ENCODE results near the gene VWA1. TPM values are rescaled to one million over a fixed set of nuclear protein-coding genes. Genes with fewer than 3 reads are reported as not detected.
A peak's percentile ranks its signal among the peaks of the same experiment; 100 is the strongest.

Gene VWA1
- total and polyA plus RNA-seq, 2 donors from 2014 or later: 103 to 116 TPM

DNA sequence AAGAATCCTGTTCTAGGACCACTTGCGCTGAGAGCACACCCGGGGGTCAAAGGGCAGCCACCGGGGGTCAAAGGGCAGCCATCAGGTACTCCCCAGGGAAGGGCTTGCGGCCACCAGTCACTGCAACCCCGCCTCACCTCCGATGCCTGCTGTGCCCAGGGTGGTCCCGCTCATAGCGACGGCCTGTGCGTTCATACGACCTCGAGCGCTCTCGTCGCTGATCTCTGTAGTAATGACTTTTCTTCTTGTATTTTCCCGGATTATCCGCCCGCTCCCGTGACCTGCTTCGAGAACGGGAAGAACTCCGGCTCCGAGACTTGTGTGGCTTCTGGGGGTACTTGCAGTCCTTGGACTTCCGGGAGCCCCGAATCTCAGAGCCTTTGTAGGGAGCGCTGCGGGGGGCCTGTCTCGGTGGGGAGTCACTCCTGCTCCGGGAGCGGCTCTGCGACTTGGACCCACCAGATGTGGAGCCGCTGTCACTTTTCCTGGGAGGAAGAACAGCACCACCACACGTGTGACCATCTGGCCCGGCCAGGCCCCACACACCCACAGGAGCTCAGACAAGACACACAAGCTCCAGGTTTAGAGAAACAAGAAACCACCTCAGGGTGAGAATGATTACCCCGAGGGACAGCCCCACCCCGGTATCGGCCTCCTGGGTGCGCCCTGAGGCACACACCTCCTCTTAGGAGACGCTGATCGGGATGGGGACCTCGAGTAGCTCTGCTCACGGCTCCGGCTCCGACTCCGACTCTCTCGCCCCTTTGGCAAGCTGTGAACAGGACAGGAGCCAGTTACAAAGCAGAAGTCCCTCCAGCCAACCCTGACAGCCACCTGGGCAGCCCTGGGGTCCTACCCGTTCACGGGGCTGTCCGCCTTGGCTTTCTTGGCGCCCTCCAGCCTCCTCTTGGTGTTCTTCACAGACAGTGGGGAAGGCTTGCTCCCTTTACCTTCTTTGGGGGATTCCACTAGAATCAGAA lies 48.1 kb upstream of the VWA1 start:
- H3K27me3 ChIP-seq (ENCODE audit: control insufficient read depth, insufficient read depth, low read length): no peaks in the 10 kb centered on the region
- intact Hi-C loops (cut with DNase I): no loop called here
- no peak for FAIRE-seq
- no peak overlapping the region for H3K4me3 ChIP-seq (ENCODE audit: low read length in 3 of 3)
- H3K36me3 ChIP-seq (ENCODE audit: control insufficient read depth in 2 of 3, insufficient read depth in 3 of 3, low read length in 3 of 3): peaks cover 11 to 53% (median 34%) of the 10 kb centered on the region in 3 donors
- peak in 1 of 5 donors; percentile 70 for DNase-seq
- H3K27ac ChIP-seq (ENCODE audit: low read depth in 2 of 2, low read length in 2 of 2): no peak overlapping the region
- H3K4me1 ChIP-seq (ENCODE audit: control insufficient read depth in 2 of 3, insufficient read depth in 2 of 3, low read depth in 1 of 3, low read length in 3 of 3): no peaks in the 10 kb centered on the region
- H3K9ac ChIP-seq (ENCODE audit: low read length in 3 of 3): no peak overlapping the region
- no peaks in the 10 kb centered on the region for H3K9me3 ChIP-seq (ENCODE audit: control insufficient read depth in 2 of 3, insufficient read depth in 1 of 3, low read length in 3 of 3)
- TF ChIP-seq, protein P1, sequence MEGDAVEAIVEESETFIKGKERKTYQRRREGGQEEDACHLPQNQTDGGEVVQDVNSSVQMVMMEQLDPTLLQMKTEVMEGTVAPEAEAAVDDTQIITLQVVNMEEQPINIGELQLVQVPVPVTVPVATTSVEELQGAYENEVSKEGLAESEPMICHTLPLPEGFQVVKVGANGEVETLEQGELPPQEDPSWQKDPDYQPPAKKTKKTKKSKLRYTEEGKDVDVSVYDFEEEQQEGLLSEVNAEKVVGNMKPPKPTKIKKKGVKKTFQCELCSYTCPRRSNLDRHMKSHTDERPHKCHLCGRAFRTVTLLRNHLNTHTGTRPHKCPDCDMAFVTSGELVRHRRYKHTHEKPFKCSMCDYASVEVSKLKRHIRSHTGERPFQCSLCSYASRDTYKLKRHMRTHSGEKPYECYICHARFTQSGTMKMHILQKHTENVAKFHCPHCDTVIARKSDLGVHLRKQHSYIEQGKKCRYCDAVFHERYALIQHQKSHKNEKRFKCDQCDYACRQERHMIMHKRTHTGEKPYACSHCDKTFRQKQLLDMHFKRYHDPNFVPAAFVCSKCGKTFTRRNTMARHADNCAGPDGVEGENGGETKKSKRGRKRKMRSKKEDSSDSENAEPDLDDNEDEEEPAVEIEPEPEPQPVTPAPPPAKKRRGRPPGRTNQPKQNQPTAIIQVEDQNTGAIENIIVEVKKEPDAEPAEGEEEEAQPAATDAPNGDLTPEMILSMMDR (IDR thresholded peaks at IDR 0.05; ENCODE audit: borderline replicate concordance, extremely low read depth, insufficient read depth): no peak

DNA sequence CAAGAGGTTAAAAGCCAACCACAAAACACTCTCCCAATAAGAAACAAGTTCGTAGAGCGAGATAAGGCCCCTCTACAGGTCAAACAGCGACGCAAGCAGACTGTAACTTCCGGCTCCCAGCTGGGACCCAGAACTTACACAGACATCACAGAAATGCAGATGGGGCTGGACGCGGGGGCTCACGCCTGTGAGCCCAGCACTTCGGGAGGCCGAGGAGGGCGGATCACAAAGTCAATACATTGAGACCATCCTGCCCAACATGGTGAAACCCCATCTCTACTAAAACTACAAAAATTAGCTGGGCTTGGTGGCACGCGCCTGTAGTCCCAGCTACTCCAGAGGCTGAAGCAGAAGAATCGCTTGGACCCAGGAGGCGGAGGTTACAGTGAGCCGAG lies 47.4 kb upstream of the VWA1 start:
- DNase-seq (peak in 1 of 5 donors; percentile 30), FAIRE-seq (no peak)
- intact Hi-C loops (cut with DNase I): no loop called here
- Histone ChIP-seq H3K27ac (ENCODE audit: low read depth in 2 of 2, low read length in 2 of 2) (no peak overlapping the region), H3K4me3 (ENCODE audit: low read length in 3 of 3) (no peak overlapping the region), H3K9me3 (ENCODE audit: control insufficient read depth in 2 of 3, insufficient read depth in 1 of 3, low read length in 3 of 3) (no peaks in the 10 kb centered on the region), H3K36me3 (ENCODE audit: control insufficient read depth in 2 of 3, insufficient read depth in 3 of 3, low read length in 3 of 3) (peaks cover 11 to 60% (median 41%) of the 10 kb centered on the region in 3 donors), H3K9ac (ENCODE audit: low read length in 3 of 3) (no peak overlapping the region), H3K4me1 (ENCODE audit: control insufficient read depth in 2 of 3, insufficient read depth in 2 of 3, low read depth in 1 of 3, low read length in 3 of 3) (no peaks in the 10 kb centered on the region), H3K27me3 (ENCODE audit: control insufficient read depth, insufficient read depth, low read length) (no peaks in the 10 kb centered on the region)
- TF ChIP-seq, protein P1 (IDR thresholded peaks at IDR 0.05; ENCODE audit: borderline replicate concordance, extremely low read depth, insufficient read depth): no peak

DNA sequence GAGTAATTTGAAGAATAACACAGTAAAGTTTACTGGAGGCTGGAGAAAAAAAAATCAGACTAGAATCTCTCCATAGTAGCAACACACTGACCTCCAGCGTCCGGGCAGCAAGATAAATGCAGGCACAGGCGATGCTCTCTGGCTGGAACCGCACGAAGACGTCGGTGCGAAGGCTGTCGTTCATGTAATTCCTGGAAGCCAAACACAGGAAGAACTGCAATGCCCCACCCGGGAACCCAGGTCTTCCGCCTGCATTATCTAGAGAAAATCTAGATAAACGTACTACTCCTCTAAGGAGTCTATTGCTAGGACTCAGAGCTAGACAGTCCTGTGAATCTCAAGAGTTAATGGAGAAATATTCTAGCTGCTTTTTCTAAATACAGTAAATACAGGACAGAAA lies 44.8 kb upstream of the VWA1 start:
- DNase-seq (peak in 1 of 5 donors; percentile 31), FAIRE-seq (no peak)
- Histone ChIP-seq H3K9ac (ENCODE audit: low read length in 3 of 3) (no peak overlapping the region), H3K27me3 (ENCODE audit: control insufficient read depth, insufficient read depth, low read length) (no peaks in the 10 kb centered on the region), H3K4me3 (ENCODE audit: low read length in 3 of 3) (no peak overlapping the region), H3K9me3 (ENCODE audit: control insufficient read depth in 2 of 3, insufficient read depth in 1 of 3, low read length in 3 of 3) (no peaks in the 10 kb centered on the region), H3K27ac (ENCODE audit: low read depth in 2 of 2, low read length in 2 of 2) (no peak overlapping the region), H3K4me1 (ENCODE audit: control insufficient read depth in 2 of 3, insufficient read depth in 2 of 3, low read depth in 1 of 3, low read length in 3 of 3) (peaks cover 0 to 2% (median 0%) of the 10 kb centered on the region in 3 donors), H3K36me3 (ENCODE audit: control insufficient read depth in 2 of 3, insufficient read depth in 3 of 3, low read length in 3 of 3) (peaks cover 15 to 78% (median 56%) of the 10 kb centered on the region in 3 donors)
- intact Hi-C loops (cut with DNase I): no loop called here
- TF ChIP-seq, protein P1 (IDR thresholded peaks at IDR 0.05; ENCODE audit: borderline replicate concordance, extremely low read depth, insufficient read depth): no peak

Measured in kidney (tissue), 14 donors.